HG03039 (cell line): ENCODE results near the gene SULT4A1.
"Not testable (repeated sequence)": the region's sequence is repeated elsewhere in the genome, so short reads cannot be mapped to it uniquely, and the experiment has no call there.

Experiments used
- ATAC-seq: cut with Tn5 transposase; IDR thresholded peaks from one replicate; pipeline ENCODE4 v1.9.1; 2021; ENCODE audit warnings: mild to moderate bottlenecking, moderate library complexity; ENCODE audit not compliant: unreplicated experiment

SULT4A1 gene, protein sequence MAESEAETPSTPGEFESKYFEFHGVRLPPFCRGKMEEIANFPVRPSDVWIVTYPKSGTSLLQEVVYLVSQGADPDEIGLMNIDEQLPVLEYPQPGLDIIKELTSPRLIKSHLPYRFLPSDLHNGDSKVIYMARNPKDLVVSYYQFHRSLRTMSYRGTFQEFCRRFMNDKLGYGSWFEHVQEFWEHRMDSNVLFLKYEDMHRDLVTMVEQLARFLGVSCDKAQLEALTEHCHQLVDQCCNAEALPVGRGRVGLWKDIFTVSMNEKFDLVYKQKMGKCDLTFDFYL

DNA sequence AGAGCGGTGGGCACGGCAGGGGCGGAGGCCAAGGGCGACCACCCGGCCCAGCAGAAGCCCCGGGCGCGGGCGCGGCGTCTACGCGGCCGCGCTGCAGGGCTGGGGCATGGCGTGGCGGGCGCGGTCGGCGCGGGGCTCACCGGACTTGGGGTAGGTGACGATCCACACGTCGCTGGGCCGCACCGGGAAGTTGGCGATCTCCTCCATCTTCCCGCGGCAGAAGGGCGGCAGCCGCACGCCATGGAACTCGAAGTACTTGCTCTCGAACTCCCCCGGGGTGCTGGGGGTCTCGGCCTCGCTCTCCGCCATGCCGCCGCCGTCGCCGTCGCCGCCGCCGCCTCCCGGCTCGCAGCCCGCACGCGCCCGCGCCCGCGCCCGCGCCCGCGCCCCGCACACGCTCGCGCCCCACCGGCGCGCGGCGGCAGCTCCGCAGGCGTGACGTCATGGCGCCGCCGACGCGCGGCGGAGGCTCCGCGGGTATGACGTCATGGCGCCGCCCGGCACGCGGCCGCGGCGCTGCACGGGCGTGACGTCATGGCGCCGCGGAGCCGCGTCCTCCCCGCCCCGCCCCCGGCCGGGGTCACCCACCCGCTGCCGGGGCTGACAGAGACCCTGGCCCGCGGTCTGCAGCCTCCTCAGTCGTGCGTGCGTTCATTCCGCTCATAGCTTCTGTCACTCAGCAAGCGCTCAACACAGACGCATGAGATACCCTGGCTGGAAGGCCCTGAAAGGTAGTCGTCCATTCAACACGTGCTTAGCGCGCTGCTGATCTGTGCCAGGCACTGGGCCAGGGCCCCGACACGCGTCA lies at the start of gene SULT4A1:
Gene SULT4A1, minus strand, starts transcription at position 440 of the 808 bp plus-strand sequence. Its CDS starts 131 bp downstream, at position 309.
- ATAC-seq: no peak

DNA sequence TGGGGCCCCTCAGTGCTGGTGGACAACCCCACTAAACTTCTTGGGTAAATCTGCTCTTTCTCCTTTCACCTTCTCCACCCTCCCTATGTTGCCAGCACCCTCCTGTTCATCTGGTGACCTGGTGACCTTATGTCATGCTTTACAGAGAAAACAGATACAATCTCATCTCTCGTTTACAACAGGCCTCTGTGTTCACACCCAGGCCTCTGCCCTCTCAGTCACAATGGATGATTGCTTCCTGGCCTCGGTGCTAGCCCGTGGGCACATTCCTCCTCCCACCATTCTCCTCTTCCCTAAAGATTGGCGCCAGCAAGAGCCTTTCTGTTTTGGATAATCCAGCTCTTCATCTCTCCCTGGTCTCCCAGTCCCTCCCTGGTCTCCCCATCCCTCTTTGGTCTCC lies 49.0 kb upstream of the SULT4A1 start:
- ATAC-seq: no peak

DNA sequence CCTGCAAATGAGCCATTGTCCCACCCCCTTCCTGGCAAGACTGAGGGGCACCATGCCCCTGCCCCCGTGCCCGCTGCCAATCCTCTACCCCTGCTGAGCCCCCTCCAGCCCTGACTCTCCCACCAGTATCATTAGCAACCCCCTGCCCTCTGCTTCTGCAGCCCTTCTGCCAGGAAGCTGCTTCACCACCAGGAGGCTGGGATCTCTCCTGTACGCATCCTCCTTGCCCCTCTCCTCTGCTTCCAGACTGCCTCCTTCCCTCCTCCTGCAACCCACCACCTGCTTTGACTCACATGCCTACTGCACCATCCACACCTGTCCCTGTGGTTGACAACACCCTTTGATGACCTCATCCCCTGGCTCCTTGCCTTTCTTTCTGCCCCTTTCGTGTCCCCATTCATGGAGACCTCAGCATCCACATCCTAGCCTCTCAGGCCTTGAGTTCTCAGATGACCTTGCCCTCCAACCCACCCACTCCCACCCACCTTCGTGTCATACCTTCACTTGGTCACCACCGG lies 47.9 kb upstream of the SULT4A1 start:
- no peak for ATAC-seq

DNA sequence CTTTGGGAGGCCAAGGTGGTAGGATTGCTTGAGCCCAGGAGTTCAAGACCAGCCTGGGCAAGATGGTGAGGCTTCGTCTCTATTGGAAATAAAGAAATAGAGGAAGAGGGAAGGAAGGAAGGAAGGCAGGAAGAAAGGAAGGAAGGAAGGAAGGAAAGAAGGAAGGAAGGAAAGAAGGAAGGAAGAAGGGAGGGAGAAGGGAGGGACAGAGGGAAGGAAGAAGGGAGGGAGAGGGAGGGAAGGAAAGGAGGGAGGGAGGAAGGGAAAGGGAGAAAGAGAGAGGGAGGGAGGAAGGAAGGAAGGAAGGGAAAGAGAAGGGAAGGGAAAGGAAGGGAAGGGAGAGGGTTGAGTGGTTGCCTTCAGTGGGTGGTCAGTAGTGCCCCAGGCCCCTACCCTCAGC lies 47.4 kb upstream of the SULT4A1 start:
- no peak for ATAC-seq

DNA sequence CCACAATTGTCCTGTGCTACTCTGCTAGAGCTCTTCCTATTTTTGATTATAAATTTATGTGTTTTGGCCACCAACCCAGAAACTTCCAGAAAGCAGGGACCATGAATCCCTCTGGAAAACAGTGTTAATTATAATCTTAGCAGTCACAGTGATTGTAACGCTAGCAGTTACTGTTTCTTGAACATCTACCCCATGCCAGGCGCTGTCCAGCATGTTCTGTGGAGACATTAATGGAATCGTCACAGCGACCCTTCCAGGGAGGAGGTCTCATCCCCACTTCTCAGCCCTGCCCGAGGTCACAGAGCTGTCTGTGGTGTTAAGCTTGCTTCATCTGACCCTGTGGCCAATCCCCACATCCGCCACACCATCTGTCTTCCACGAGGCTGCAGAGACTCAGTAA lies 43.4 kb upstream of the SULT4A1 start:
- no peak for ATAC-seq

DNA sequence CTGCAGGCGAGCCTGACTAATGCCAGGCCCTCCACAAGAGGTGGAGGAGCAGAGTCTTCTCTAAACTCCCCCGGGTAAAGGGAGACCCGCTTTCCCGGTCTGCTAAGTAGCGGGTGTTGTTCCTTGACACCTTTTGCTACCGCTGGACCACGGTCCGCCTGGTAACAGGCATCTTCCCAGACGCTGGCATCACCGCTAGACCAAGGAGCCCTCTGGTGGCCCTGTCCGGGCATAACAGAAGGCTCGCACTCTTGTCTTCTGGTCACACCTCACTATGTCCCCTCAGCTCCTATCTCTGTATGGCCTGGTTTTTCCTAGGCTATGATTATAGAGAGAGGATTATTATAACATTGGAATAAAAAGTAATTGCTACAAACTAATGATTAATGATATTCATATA lies 42.1 kb upstream of the SULT4A1 start:
- ATAC-seq: not testable (repeated sequence)

DNA sequence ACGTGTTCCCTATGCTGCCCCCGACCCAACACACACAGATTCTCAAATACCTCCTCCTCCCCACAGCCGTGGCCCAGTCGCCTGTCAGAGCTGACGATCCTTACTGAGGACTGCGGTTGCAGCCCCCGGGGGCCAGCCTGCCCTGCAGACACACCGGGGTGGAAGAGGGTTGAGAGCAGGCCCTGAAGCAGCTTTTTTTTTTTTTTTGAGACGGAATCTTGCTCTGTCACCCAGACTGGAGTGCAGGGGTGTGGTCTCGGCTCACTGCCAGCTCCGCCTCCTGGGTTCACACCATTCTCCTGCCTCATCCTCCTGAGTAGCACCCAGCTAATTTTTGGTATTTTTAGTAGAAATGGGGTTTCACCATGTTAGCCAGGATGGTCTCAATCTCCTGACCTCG lies 40.7 kb upstream of the SULT4A1 start:
- not testable (repeated sequence) for ATAC-seq

DNA sequence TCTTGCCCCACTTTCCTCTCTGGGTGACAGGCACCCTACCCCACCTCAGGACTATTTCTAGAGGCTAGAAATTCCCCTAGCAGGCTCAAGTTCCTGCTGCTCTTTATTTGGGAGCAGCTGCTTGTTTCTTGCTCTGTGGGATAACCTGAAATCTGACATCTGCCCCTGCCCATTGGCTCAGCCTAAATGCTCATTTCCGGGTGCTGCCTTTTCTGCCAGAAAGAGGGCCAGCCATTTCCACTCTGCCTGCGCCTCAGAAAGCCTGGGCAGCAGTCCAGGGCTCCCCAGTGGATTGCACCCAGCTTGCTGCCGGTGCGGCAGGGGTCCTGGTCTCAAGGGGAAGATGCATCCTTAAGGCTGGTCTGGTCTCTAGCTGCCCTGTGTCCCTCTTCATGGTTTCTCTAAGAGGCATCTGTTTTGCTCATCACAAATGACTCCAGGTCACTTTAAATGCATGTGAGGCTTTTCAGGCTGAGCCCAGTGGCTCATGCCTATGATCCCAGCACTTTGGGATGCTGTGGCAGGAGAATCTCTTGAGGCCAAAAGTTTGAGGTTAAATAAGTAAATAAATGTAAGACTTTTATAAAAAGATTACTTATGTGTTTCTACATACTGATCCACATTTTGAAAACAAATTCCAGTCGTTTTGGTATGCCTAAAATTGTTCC lies 39.8 kb upstream of the SULT4A1 start:
- ATAC-seq: no peak

DNA sequence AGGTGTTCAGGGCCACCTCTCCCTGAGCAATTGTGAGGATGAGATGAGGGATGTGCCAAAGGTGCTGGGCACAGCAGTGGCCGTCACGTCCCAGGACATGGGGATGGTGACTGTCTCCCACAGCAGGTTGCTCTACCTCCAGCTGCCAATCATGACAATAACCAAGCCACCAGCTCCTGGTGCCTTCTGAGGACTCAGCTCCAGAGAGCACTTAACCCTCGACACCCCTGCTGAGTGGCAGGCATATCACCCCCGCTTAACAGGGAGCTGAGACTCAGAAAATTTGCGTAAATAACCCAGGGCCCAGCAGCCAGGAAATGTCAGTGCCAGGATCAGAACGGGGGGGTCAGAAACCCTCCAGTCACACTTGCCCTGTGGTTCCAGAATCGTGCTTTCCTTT lies 37.9 kb upstream of the SULT4A1 start:
- no peak for ATAC-seq

DNA sequence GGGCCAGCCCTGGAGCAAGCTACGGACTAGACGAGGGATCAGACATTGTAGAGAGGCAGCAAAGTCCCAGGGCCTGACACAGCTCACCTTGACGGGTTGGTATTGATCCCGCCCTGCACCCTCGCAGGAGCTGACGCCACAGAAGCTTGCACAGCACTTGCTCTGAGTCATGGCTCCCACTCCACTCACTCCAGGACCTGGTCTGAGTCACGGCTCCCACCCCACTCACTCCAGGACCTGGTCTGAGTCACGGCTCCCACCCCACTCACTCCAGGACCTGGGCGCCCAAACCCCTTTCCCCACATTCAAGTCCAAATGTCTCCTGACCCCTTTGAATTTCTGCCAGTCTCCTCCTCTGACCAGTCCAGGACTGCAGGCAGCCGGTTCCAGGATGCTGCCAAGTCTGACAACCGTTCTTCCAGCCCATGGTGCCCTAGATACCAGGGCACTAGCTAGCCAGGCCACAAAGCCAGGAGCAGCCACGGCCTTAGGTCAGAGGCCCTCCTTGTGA lies 35.5 kb upstream of the SULT4A1 start:
- no peak for ATAC-seq

DNA sequence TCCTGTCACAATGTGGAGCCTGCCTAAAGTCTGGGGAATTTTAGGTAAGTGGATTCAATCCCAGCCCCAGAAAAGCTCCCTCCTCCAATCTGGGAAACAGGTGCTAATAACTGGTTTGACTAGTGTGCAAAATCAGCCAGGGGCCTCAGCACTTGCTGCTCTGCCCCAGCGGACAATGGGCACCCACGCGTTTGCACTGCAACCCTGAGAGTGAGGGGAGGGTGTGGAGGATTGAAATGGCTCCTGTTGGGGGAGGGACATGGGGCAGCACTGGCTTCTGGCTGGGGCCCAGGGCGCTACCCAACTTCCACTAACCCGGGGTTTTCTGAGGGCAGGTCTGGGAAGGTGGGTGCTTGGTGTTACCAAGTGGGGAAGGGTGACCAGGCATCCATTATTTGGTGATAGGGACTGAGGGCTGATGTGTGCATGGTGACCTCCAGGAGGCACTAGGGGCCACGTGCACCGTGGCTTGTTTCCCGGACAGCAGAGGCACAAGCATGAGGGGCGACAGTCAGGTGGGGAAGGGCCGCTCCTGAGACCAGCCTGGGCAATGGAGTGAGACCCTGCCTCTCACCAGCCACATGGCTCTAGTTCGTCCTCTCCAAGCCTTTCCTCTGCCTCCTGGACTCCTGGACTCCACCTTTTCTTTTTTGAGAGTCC lies 33.8 kb upstream of the SULT4A1 start:
- no peak for ATAC-seq

DNA sequence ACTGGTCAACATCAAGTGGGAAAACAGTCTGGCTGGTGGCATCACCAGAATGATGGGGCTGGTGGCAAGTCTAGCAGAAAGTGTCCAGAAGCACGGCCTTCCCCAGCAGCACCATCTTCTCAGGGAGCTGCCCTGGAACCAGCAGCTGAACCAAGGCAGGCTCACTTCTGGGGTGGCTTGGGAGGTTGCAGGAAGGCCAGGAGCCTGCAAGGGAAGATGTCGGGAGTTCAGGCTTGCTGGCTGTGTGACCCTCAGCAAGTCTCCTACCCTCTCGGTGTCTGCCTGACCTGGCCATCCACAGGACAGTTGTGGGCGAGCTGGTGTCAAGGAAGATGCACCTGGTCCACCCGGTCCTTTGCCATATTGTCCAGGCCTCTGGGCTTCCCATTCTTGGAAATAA lies 31.8 kb upstream of the SULT4A1 start:
- no peak for ATAC-seq

DNA sequence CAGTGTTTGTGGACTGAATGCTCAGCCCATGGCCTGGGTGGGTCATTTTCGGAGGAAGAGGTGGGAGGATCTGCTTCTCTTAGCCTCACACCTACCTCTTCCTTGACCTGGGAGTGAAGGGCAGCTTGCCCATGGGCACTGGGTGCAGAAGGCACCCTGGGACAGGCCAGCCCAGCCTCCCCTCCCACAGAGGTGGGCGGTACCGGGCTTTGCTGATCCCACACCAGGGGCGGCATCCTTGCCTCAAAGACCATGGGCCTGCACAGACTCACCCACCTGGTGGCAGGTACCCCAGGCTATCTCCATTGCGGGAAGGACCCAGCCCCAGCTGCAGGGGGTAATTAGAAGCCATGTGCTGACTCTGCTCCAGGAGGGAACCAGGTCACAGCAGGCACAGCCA lies 31.0 kb upstream of the SULT4A1 start:
- ATAC-seq: no peak

DNA sequence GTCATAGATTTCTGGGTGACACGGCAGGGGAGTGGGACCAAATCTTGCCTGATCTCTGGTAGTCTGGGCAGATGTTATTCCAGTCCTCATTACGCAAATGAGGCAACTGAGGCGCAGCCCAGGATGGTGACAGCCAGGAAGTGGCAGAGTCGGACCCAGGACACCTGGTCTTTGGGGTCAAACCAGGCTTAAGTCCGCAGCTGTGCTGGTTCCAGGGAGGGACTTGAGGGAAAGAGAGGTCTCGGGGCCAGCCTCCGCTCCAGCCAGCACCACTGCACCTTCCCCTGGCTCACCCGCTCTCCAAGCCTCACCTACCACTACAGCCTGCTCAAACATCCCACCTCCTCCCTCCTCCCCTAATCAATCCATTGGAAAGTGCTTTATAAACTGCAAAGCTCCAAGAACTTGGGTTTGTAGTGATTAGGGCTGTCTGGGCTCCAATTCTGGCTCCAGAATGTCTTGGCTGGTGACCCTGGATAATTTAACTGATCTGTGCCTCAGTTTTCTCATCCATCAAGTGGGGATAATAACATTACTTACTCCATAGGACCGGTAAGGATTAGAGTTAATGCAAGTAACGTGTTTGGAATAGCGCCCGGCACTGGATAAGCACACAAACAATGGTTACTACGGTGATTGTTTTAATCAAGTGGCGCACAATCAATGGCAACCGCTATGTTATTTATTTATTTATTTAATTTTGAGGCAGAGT lies 30.0 kb upstream of the SULT4A1 start:
- no peak for ATAC-seq

DNA sequence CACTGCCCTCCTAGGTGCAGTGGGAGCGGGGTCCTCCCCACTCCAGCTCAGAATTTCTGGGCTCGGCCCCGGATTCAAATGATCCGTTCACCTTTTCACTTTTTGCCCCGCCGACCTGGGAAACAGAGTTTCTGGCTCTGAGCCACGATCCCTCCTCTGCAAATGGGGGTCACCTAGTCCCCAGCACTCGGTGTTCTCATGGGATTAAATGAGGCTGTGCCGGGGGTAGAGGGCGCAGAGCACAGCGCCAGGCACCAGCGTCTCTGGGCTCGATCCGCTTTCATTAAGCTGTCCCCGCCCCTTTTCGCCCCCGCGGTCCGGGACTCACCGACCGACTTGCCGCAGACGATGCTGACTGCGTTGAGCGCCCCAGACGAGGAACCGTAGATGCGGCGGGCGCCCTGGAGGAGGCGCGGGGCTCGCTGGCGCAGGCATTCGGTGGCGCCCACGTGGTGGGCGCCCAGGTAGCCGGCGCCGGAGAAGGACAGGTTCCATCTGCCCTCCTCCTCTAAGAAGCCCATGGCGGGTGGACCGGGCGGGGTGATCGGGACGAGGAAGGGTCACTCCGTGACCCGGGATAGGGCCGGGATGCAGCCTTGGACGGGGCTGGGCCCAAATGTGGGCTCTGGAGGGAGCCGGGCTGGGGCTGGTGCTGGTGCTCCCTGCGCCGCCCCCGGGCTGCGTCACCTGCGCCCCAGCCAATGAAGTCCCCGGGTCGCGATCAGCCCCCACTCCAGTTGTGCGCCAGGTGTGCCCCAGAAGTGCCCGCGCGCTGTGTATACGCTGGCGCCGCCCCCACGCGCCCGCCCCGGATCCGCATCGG lies 29.3 kb upstream of the SULT4A1 start, which contains the start of gene PNPLA5:
Gene PNPLA5, minus strand, starts transcription at position 654 of the 823 bp plus-strand sequence. Its CDS starts 133 bp downstream, at position 521.
- ATAC-seq: no peak

DNA sequence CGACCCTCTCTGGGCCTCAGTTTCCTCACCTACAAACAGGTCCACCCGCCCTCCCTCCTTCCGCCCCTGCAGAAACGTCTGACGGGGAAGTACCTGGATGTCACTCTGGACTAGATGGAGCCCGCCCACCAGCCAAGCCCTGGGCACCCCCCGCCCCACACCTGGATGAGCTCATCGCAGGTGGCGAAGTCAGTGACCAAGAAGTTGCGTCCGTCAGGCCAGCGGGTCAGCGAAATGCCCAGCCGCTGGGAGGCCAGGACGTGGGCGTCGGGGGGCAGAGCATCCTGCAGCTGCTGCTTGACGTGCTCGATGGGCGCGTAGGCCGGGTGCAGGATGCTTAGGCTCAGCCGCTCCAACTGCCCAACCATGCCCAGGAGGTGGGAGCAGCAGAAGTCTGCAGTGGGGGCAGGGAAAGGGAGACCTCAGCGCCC lies 28.6 kb upstream of the SULT4A1 start:
- ATAC-seq: no peak

DNA sequence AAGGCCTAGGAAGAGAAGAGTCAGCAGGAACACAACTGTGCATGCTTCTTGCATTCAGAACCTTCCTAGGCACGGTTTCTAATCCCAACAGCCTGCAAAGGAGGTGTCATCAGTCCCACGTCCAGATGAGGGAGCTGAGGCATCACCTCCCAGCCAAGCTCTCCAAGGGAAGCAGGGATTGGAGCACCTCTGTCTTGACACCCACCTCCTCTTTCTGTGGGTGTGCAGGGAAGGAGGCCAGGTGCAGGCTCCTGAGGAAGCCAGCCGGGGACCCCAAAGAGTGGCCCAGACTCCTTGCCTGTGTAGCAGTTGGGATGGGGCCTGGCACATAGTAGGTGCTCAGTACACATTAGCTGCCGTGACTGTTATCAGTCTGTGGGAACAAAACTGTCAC lies 27.5 kb upstream of the SULT4A1 start:
- ATAC-seq: no peak

DNA sequence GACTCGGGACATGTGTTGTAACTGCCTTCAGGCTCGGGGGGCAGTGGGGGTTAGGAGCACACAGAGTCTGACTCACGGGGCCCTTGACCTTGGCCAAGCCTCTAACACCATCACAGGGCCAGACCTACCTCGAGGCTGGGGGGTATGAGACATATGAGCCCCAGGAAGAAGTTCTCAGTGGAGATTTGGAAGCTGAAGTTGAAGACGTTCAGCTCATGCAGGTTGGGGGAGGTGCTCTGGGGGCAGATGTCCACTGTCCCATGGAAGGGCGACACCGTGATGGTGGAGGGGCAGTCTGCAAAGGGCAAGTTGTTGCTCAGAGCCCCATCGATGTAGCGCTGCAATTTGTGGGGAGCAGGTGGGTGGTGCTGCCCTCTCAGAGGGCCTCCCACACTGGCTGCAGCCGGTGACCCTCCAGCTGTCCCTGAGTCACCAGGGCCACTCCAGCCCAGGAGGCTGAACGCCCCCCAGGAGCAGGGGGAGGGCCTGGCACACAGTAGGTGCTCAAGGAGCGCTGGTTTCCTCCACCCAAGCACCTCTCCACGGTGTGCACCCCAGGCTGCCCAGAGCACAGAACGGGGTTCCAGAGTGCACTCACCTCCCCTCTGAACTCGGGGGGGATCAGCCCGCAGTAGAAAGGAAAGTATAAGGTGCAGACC lies 27.0 kb upstream of the SULT4A1 start:
- ATAC-seq: no peak

DNA sequence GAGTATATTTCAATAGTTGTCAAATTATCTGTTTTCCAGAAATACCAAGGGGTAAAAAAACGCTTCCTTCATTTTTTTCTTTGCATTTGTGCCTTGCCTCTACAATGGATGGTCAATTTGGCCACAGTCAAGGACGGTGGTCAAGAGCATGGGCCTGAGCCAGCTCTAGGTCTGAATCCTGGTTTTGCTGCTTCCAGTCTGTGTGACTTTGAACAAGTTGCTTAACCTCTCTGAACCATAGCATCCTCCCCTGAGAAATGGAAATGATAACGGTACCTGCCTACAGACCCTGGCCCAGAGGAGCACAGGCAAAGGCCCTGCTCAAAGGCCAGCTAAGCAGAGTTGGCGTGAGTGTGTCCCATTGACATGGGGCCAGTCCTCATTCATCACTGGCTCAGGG lies 26.4 kb upstream of the SULT4A1 start:
- no peak for ATAC-seq
